Naive thymus-derived CD4-positive, alpha-beta T cell (primary cell): ENCODE measurements around the gene GRIP1. TPM values are rescaled to one million over a fixed set of nuclear protein-coding genes. Genes with fewer than 3 reads are reported as not detected.
A peak's percentile ranks its signal among the peaks of the same experiment; 100 is the strongest.

Experiments used
- ATAC-seq: fragments of 150-1000 bp; cut with Tn5 transposase; 2 replicates; pipeline ENCODE4 v1.10.0; 2021; ENCODE audit warnings: mild to moderate bottlenecking, moderate library complexity
- CTCF ChIA-PET: fragments of 350-600 bp; sonication (Branson Sonifier 250); formaldehyde crosslinking; loops from one replicate; lab custom pipeline; 2021; ENCODE audit warnings: antibody characterized with exemption; lab: Charles Lee
- POLR2A ChIA-PET: fragments of 350-600 bp; sonication (Branson Sonifier 250); formaldehyde crosslinking; loops from one replicate; lab custom pipeline; 2021; ENCODE audit warnings: antibody characterized with exemption, inconsistent platforms; lab: Charles Lee
- DNase-seq, 9 donors: peaks; one replicate each; pipeline versions ENCODE4 v3.0.0 to v3.0.0-alpha.2; 2020 to 2022; ENCODE audit warnings: mixed read lengths in 1 of 9
- H3K27ac ChIP-seq: one replicate; pipeline ENCODE4 v1.7.0; 2013; ENCODE audit warnings: mild to moderate bottlenecking, low read depth, low read length, moderate library complexity
- H3K27me3 ChIP-seq, 2 donors: one replicate each; pipeline ENCODE4 v1.7.0; 2013; ENCODE audit warnings: low read length in 2 of 2, mild to moderate bottlenecking in 2 of 2, moderate library complexity in 2 of 2; ENCODE audit not compliant: control insufficient read depth in 2 of 2, insufficient read depth in 2 of 2
- H3K36me3 ChIP-seq, 3 experiments: 1 replicate in 2 of 3; 2 replicates in 1 of 3; pipeline ENCODE4 v1.7.0; 2013; ENCODE audit warnings: low read length in 3 of 3, mild to moderate bottlenecking in 3 of 3, moderate library complexity in 1 of 3; ENCODE audit not compliant: insufficient read depth in 3 of 3, control insufficient read depth in 2 of 3
- H3K4me1 ChIP-seq, 2 donors: one replicate each; pipeline ENCODE4 v1.7.0; 2013; ENCODE audit warnings: low read length in 2 of 2, mild to moderate bottlenecking in 2 of 2, moderate library complexity in 1 of 2; ENCODE audit not compliant: control insufficient read depth in 2 of 2, insufficient read depth in 2 of 2
- H3K4me3 ChIP-seq: 2 replicates; pipeline ENCODE4 v1.7.0; 2013; ENCODE audit warnings: mild to moderate bottlenecking, low read length
- H3K9me3 ChIP-seq, 3 experiments: 1 replicate in 2 of 3; 2 replicates in 1 of 3; pipeline ENCODE4 v1.7.0; 2013; ENCODE audit warnings: low read length in 3 of 3; ENCODE audit not compliant: control insufficient read depth in 2 of 3
- H3K27ac Mint-ChIP-seq, 9 donors: one replicate each; pipeline ENCODE4 v1.8.0; 2020 to 2022; ENCODE audit warnings: mixed read lengths in 9 of 9, mild to moderate bottlenecking in 8 of 9, moderate library complexity in 5 of 9, inconsistent platforms in 2 of 9
- H3K27me3 Mint-ChIP-seq, 5 donors: one replicate each; pipeline ENCODE4 v1.8.0; 2021 to 2022; ENCODE audit warnings: mixed read lengths in 5 of 5, mild to moderate bottlenecking in 1 of 5
- H3K36me3 Mint-ChIP-seq, 5 donors: one replicate each; pipeline ENCODE4 v1.8.0; 2020 to 2022; ENCODE audit warnings: mixed read lengths in 5 of 5, mild to moderate bottlenecking in 3 of 5, inconsistent platforms in 1 of 5
- H3K4me1 Mint-ChIP-seq, 7 donors: one replicate each; pipeline ENCODE4 v1.8.0; 2020 to 2022; ENCODE audit warnings: mixed read lengths in 7 of 7, mild to moderate bottlenecking in 3 of 7, inconsistent platforms in 1 of 7
- H3K4me3 Mint-ChIP-seq, 10 donors: one replicate each; pipeline ENCODE4 v1.8.0; 2020 to 2022; ENCODE audit warnings: mild to moderate bottlenecking in 10 of 10, mixed read lengths in 10 of 10, moderate library complexity in 6 of 10, inconsistent platforms in 2 of 10
- H3K9me3 Mint-ChIP-seq, 11 donors: one replicate each; pipeline ENCODE4 v1.8.0; 2020 to 2022; ENCODE audit warnings: mixed read lengths in 11 of 11, mild to moderate bottlenecking in 4 of 11, inconsistent platforms in 1 of 11, moderate library complexity in 1 of 11
- intact Hi-C, 2 donors: fragments of 100-400 bp; cut with micrococcal nuclease; formaldehyde crosslinking; loops; one replicate each; pipeline ENCODE4 v1.15.1; 2023
- polyA plus RNA-seq, 2 donors: library from polyadenylated mRNA; unstranded; fragments of 300-500 nt; fragmentation: Illumina TruSeq; gene quantifications; one replicate each; pipeline ENCODE4 v1.2.3, GENCODE V29; 2021
- total RNA-seq, 6 experiments: library from RNA in 5 of 6; stranded (reverse) in 5 of 6; gene quantifications; 1 replicate in 5 of 6; 2 replicates in 1 of 6; pipeline ENCODE4 v1.2.3 and lab custom pipeline; 2021 to 2026

Gene GRIP1
- total and polyA plus RNA-seq, 7 experiments from 2014 or later = 0.25 to 6.5 (median 3.1) TPM

DNA sequence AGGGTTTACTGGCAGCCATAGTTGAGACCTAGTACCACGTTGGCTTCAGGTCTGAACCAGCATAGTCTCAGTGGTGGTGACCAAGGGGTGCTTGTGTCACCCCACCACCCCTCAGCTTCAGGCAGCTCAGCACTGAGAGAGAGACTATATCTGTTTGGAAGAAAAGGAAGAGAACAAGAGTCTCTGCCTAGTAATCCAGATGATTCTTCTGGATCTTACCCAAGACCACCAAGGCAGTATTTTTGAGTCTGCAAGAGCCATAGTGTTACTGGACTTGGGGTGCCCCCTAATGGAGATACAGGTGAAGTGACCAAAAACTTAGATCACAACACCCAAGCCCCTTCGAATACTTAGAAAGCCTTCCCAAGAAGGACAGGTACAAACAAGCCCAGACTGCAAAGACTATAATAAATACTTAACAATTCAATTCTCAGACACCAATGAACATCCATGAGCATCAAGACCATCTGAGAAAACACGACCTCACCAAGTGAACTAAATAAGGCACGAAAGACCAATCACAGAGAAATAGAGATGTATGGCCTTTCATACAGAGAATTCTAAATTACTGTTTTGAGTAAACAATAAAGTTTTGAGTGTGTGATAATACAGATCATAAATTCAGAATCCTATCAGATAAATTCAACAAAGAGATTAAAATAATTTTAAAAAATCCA is 269.5 kb downstream of the GRIP1 start:
- no peaks in the 10 kb centered on the region for H3K9me3 ChIP-seq
- H3K4me3 ChIP-seq = no peak overlapping the region
- ATAC-seq (peak; percentile 61), DNase-seq (peak in 8 of 9 donors; percentile 26 to 67 (median 58))
- CTCF ChIA-PET = interaction anchor here (0.7 to 4.8 kb wide), 8 partner anchors 8 to 302 kb away, joined by 3 to 54 read pairs (median 5); no protein-coding TSS in a partner anchor
- no peak overlapping the region for H3K27ac ChIP-seq
- H3K27me3 ChIP-seq = no peaks in the 10 kb centered on the region
- Mint-ChIP-seq H3K4me1 (peaks cover 0 to 7% (median 0%) of the 10 kb centered on the region in 7 donors), H3K27ac (peak overlapping the region in 1 of 9 donors; percentile 46), H3K36me3 (peaks cover 0 to 9% (median 2%) of the 10 kb centered on the region in 5 donors), H3K4me3 (no peak overlapping the region), H3K27me3 (peaks cover 4 to 26% (median 14%) of the 10 kb centered on the region in 5 donors), H3K9me3 (peaks cover 0 to 12% (median 0%) of the 10 kb centered on the region in 11 donors)
- H3K36me3 ChIP-seq = no peaks in the 10 kb centered on the region
- H3K4me1 ChIP-seq = no peaks in the 10 kb centered on the region
- intact Hi-C loops = loop anchor here (1.0 to 10.0 kb wide), 9 partner anchors 130 to 1515 kb away; partner anchors contain the start of gene LLPH (in 1 of the 2)
- POLR2A ChIA-PET = interaction anchor here (1.2 kb wide), 1 partner anchor 139 kb away, joined by 3 read pairs; no protein-coding TSS in a partner anchor

GRCh38 chr12:66405395-66405794 is 273.5 kb downstream of the GRIP1 start:
- no peaks in the 10 kb centered on the region for H3K9me3 ChIP-seq
- no peaks in the 10 kb centered on the region for H3K4me1 ChIP-seq
- POLR2A ChIA-PET = no interaction called here
- no peak overlapping the region for H3K4me3 ChIP-seq
- no peak overlapping the region for H3K4me3 Mint-ChIP-seq
- ATAC-seq (no peak), DNase-seq (no peak)
- CTCF ChIA-PET = interaction anchor here (0.7 to 4.8 kb wide), 3 partner anchors 137 to 292 kb away, joined by 3 to 54 read pairs (median 3); no protein-coding TSS in a partner anchor
- no peaks in the 10 kb centered on the region for H3K36me3 ChIP-seq
- no peak overlapping the region for H3K27ac Mint-ChIP-seq
- intact Hi-C loops = loop anchor here (5.0 to 10.0 kb wide), 5 partner anchors 273 to 1511 kb away; partner anchors contain the start of gene LLPH (in 1 of the 2)
- H3K27ac ChIP-seq = no peak overlapping the region
- peaks cover 0 to 7% (median 0%) of the 10 kb centered on the region in 7 donors for H3K4me1 Mint-ChIP-seq
- peaks cover 0 to 12% (median 6%) of the 10 kb centered on the region in 5 donors for H3K27me3 Mint-ChIP-seq
- H3K9me3 Mint-ChIP-seq = no peaks in the 10 kb centered on the region
- H3K36me3 Mint-ChIP-seq = peaks cover 0 to 5% (median 0%) of the 10 kb centered on the region in 5 donors
- no peaks in the 10 kb centered on the region for H3K27me3 ChIP-seq

DNA sequence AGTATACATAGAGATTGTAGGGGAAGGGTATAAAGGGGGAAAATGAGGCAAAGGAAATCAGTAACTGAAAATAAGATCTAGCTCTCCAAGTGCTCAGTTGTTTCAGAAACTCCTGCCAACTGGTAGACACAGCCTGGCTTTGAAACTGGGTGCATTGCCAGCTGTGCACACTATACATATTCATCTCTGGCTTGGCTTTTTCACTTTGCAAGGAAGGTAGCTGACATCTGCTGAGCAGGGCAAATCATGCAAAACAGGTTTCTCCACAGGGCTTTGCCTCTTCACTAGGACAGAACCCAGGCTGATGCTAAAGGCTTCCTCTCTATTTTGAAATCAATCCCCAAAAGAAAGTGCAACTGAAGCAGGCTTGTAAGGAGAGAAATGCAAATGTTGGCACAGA is 275.1 kb downstream of the GRIP1 start:
- ChIA-PET CTCF (no interaction called here), POLR2A (no interaction called here)
- H3K27ac Mint-ChIP-seq = no peak overlapping the region

DNA sequence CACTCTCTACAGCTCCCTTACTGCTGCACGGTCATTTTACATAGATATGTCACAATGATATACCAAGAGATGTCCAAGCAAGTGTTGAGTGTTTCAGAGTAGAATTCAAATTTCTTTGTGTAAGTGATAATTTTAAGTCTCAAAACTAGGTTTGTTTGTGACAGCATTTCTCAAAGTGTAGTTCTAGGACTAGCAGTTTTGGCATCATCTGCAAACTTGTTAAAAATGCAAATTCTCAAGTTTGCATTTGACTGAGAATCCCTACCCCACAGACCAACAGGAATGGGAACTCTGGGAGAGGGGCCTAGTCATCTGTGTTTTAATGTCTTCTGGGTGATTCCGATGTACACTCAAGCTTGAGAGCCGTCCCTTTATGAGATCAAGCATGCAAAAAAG is 279.0 kb downstream of the GRIP1 start:
- H3K27ac ChIP-seq = no peak overlapping the region
- H3K36me3 ChIP-seq = no peaks in the 10 kb centered on the region
- no peaks in the 10 kb centered on the region for H3K9me3 ChIP-seq
- H3K4me1 ChIP-seq = no peaks in the 10 kb centered on the region
- no peaks in the 10 kb centered on the region for H3K36me3 Mint-ChIP-seq
- H3K4me3 ChIP-seq = no peak overlapping the region
- ChIA-PET CTCF (no interaction called here), POLR2A (no interaction called here)
- H3K27ac Mint-ChIP-seq = no peak overlapping the region
- ATAC-seq (no peak), DNase-seq (no peak)
- peaks cover under 1 to 10% (median 6%) of the 10 kb centered on the region in 7 donors for H3K4me1 Mint-ChIP-seq
- no peaks in the 10 kb centered on the region for H3K27me3 ChIP-seq
- H3K27me3 Mint-ChIP-seq = peaks cover 9 to 30% (median 16%) of the 10 kb centered on the region in 5 donors
- no peak overlapping the region for H3K4me3 Mint-ChIP-seq
- no peaks in the 10 kb centered on the region for H3K9me3 Mint-ChIP-seq
- intact Hi-C loops = loop anchor here in 1 of 2 donors (10.0 kb wide), 2 partner anchors 415 to 1505 kb away; no protein-coding TSS in a partner anchor

More for the DNA sequence above, 275.1 kb downstream of the GRIP1 start:
- intact Hi-C loops = loop anchor here in 1 of 2 donors (10.0 kb wide), 2 partner anchors 419 to 1509 kb away; no protein-coding TSS in a partner anchor
- ATAC-seq (no peak), DNase-seq (no peak)
- no peak overlapping the region for H3K4me3 Mint-ChIP-seq
- no peaks in the 10 kb centered on the region for H3K4me1 ChIP-seq
- no peak overlapping the region for H3K4me3 ChIP-seq
- H3K36me3 Mint-ChIP-seq = no peaks in the 10 kb centered on the region
- H3K27me3 ChIP-seq = no peaks in the 10 kb centered on the region
- H3K4me1 Mint-ChIP-seq = peaks cover 0 to 3% (median 0%) of the 10 kb centered on the region in 7 donors
- H3K9me3 ChIP-seq = no peaks in the 10 kb centered on the region
- peaks cover 0 to 12% (median 0%) of the 10 kb centered on the region in 5 donors for H3K27me3 Mint-ChIP-seq
- H3K9me3 Mint-ChIP-seq = no peaks in the 10 kb centered on the region
- H3K27ac ChIP-seq = no peak overlapping the region
- no peaks in the 10 kb centered on the region for H3K36me3 ChIP-seq

DNA sequence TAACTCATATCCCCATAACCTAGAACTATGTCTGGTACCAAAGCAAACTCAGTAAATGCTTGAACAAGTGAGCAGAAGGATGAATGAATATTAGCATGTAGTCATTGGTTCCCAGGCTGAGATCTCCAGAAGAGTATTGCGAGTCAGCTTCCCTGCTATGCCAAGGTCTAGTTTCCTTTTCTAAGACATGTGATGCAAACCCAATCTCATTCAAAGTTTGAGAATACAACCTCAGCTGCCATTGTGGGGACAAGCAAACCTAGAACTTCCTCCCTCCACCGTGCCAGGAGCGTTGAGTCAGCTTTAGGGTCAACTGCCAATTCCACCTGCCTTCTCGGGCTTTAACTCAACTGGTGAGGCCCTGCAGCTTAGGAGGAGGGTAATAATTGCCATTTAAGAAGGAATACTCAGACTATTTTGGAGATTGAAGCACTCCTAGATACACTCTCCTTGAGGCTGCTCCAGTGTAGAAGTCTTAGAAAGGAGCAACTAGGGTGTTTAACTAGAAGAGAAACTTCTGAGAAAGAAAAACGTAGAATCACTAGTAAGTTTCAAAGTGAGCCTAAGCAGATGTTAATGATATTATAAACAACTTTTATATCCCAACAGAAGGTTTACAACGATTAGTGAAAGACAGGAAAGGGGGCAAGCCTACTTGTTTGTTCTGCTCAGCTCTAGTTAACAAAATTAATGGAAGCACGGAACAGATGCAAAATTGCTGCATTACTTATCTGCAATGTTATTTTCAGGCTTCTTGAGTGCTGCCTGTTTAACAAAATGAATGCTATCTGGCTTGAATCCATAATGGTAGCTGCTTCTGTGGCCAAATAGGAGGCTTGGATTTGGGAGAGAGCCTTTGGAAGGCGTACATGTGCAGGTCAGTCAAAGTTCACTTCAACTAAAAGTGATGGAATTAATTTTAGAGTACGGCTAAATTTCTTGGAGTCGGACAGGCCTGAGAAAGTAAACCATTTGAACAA is 279.7 kb downstream of the GRIP1 start:
- ATAC-seq = no peak
- no peaks in the 10 kb centered on the region for H3K36me3 ChIP-seq
- ChIA-PET CTCF (no interaction called here), POLR2A (no interaction called here)
- H3K36me3 Mint-ChIP-seq = no peaks in the 10 kb centered on the region
- intact Hi-C loops = no loop called here
- no peaks in the 10 kb centered on the region for H3K27me3 ChIP-seq
- peaks cover 2 to 4% of the 10 kb centered on the region in 2 donors for H3K4me1 ChIP-seq
- no peak for DNase-seq
- no peak overlapping the region for H3K4me3 ChIP-seq
- H3K4me3 Mint-ChIP-seq = no peak overlapping the region
- no peak overlapping the region for H3K27ac ChIP-seq
- peaks cover 12 to 34% (median 21%) of the 10 kb centered on the region in 5 donors for H3K27me3 Mint-ChIP-seq
- peaks cover 5 to 15% (median 13%) of the 10 kb centered on the region in 7 donors for H3K4me1 Mint-ChIP-seq
- no peaks in the 10 kb centered on the region for H3K9me3 Mint-ChIP-seq
- no peak overlapping the region for H3K27ac Mint-ChIP-seq
- H3K9me3 ChIP-seq = no peaks in the 10 kb centered on the region

GRCh38 chr12:66397574-66398290 is 281.1 kb downstream of the GRIP1 start:
- H3K27me3 Mint-ChIP-seq = peaks cover 13 to 38% (median 24%) of the 10 kb centered on the region in 5 donors
- peaks cover 0 to 2% (median 0%) of the 10 kb centered on the region in 11 donors for H3K9me3 Mint-ChIP-seq
- POLR2A ChIA-PET = no interaction called here
- no peaks in the 10 kb centered on the region for H3K36me3 Mint-ChIP-seq
- Histone ChIP-seq H3K27ac (no peak overlapping the region), H3K4me3 (no peak overlapping the region), H3K27me3 (no peaks in the 10 kb centered on the region), H3K4me1 (peaks cover 12 to 15% of the 10 kb centered on the region in 2 donors), H3K9me3 (no peaks in the 10 kb centered on the region), H3K36me3 (no peaks in the 10 kb centered on the region)
- CTCF ChIA-PET = no interaction called here
- peaks cover 13 to 25% (median 23%) of the 10 kb centered on the region in 7 donors for H3K4me1 Mint-ChIP-seq
- intact Hi-C loops = no loop called here
- DNase-seq (no peak), ATAC-seq (no peak)
- H3K4me3 Mint-ChIP-seq = no peak overlapping the region
- no peak overlapping the region for H3K27ac Mint-ChIP-seq
